Naive thymus-derived CD4-positive, alpha-beta T cell (primary cell): ENCODE measurements around the gene CEP250. TPM values are rescaled to one million over a fixed set of nuclear protein-coding genes. Genes with fewer than 3 reads are reported as not detected.

Source experiments
- ATAC-seq: fragments of 150-1000 bp; cut with Tn5 transposase; 2 replicates; pipeline ENCODE4 v1.10.0; 2021; ENCODE audit warnings: mild to moderate bottlenecking, moderate library complexity
- CTCF ChIA-PET: fragments of 350-600 bp; sonication (Branson Sonifier 250); formaldehyde crosslinking; loops from one replicate; lab custom pipeline; 2021; ENCODE audit warnings: antibody characterized with exemption; lab: Charles Lee
- POLR2A ChIA-PET: fragments of 350-600 bp; sonication (Branson Sonifier 250); formaldehyde crosslinking; loops from one replicate; lab custom pipeline; 2021; ENCODE audit warnings: antibody characterized with exemption, inconsistent platforms; lab: Charles Lee
- DNase-seq, 9 donors: peaks; one replicate each; pipeline versions ENCODE4 v3.0.0 to v3.0.0-alpha.2; 2020 to 2022; ENCODE audit warnings: mixed read lengths in 1 of 9
- H3K27ac ChIP-seq: one replicate; pipeline ENCODE4 v1.7.0; 2013; ENCODE audit warnings: mild to moderate bottlenecking, low read depth, low read length, moderate library complexity
- H3K27me3 ChIP-seq, 2 donors: one replicate each; pipeline ENCODE4 v1.7.0; 2013; ENCODE audit warnings: low read length in 2 of 2, mild to moderate bottlenecking in 2 of 2, moderate library complexity in 2 of 2; ENCODE audit not compliant: control insufficient read depth in 2 of 2, insufficient read depth in 2 of 2
- H3K36me3 ChIP-seq, 3 experiments: 1 replicate in 2 of 3; 2 replicates in 1 of 3; pipeline ENCODE4 v1.7.0; 2013; ENCODE audit warnings: low read length in 3 of 3, mild to moderate bottlenecking in 3 of 3, moderate library complexity in 1 of 3; ENCODE audit not compliant: insufficient read depth in 3 of 3, control insufficient read depth in 2 of 3
- H3K4me1 ChIP-seq, 2 donors: one replicate each; pipeline ENCODE4 v1.7.0; 2013; ENCODE audit warnings: low read length in 2 of 2, mild to moderate bottlenecking in 2 of 2, moderate library complexity in 1 of 2; ENCODE audit not compliant: control insufficient read depth in 2 of 2, insufficient read depth in 2 of 2
- H3K4me3 ChIP-seq: 2 replicates; pipeline ENCODE4 v1.7.0; 2013; ENCODE audit warnings: mild to moderate bottlenecking, low read length
- H3K9me3 ChIP-seq, 3 experiments: 1 replicate in 2 of 3; 2 replicates in 1 of 3; pipeline ENCODE4 v1.7.0; 2013; ENCODE audit warnings: low read length in 3 of 3; ENCODE audit not compliant: control insufficient read depth in 2 of 3
- H3K27ac Mint-ChIP-seq, 9 donors: one replicate each; pipeline ENCODE4 v1.8.0; 2020 to 2022; ENCODE audit warnings: mixed read lengths in 9 of 9, mild to moderate bottlenecking in 8 of 9, moderate library complexity in 5 of 9, inconsistent platforms in 2 of 9
- H3K27me3 Mint-ChIP-seq, 5 donors: one replicate each; pipeline ENCODE4 v1.8.0; 2021 to 2022; ENCODE audit warnings: mixed read lengths in 5 of 5, mild to moderate bottlenecking in 1 of 5
- H3K36me3 Mint-ChIP-seq, 5 donors: one replicate each; pipeline ENCODE4 v1.8.0; 2020 to 2022; ENCODE audit warnings: mixed read lengths in 5 of 5, mild to moderate bottlenecking in 3 of 5, inconsistent platforms in 1 of 5
- H3K4me1 Mint-ChIP-seq, 7 donors: one replicate each; pipeline ENCODE4 v1.8.0; 2020 to 2022; ENCODE audit warnings: mixed read lengths in 7 of 7, mild to moderate bottlenecking in 3 of 7, inconsistent platforms in 1 of 7
- H3K4me3 Mint-ChIP-seq, 10 donors: one replicate each; pipeline ENCODE4 v1.8.0; 2020 to 2022; ENCODE audit warnings: mild to moderate bottlenecking in 10 of 10, mixed read lengths in 10 of 10, moderate library complexity in 6 of 10, inconsistent platforms in 2 of 10
- H3K9me3 Mint-ChIP-seq, 11 donors: one replicate each; pipeline ENCODE4 v1.8.0; 2020 to 2022; ENCODE audit warnings: mixed read lengths in 11 of 11, mild to moderate bottlenecking in 4 of 11, inconsistent platforms in 1 of 11, moderate library complexity in 1 of 11
- intact Hi-C, 2 donors: fragments of 100-400 bp; cut with micrococcal nuclease; formaldehyde crosslinking; loops; one replicate each; pipeline ENCODE4 v1.15.1; 2023
- polyA plus RNA-seq, 2 donors: library from polyadenylated mRNA; unstranded; fragments of 300-500 nt; fragmentation: Illumina TruSeq; gene quantifications; one replicate each; pipeline ENCODE4 v1.2.3, GENCODE V29; 2021
- total RNA-seq, 6 experiments: library from RNA in 5 of 6; stranded (reverse) in 5 of 6; gene quantifications; 1 replicate in 5 of 6; 2 replicates in 1 of 6; pipeline ENCODE4 v1.2.3 and lab custom pipeline; 2021 to 2026

Gene CEP250
- total and polyA plus RNA-seq, 7 experiments from 2014 or later: 7.7 to 75.0 (median 50.2) TPM

DNA sequence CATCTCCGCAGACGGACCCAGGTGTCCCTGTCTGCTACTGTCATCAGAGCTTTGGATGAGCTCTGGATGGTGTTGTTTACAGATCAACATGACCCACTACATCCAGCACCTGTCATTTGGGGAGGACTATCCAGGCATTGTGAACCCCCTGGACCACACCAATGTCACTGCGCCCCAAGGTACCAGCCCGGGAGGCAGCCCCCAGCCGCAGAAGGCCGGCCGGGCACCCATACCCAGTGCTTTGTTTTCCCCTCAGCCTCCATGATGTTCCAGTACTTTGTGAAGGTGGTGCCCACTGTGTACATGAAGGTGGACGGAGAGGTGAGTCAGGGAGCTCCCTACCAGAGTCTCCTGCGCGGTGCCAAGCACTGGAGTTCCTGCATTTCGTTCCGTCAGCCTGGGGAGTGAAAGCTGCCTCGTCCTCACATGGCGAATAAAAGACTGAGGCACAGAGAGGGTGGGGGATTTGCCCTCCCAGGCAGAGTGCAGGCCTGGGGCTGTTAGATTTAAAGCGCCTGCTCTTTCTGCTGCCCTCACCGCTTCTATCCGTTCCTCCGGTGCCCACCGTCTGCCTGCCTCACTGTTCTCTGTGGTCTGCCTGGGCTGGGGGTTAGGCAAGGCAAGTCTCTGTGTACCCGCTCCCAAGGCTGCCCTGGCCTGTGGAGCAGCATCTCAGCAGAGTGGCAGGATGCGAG is 100.7 kb downstream of the CEP250 start:
- Histone ChIP-seq H3K36me3 (peaks cover 0 to 74% (median 0%) of the 10 kb centered on the region in 3 experiments), H3K27ac (no peak overlapping the region), H3K4me3 (no peak overlapping the region), H3K4me1 (no peaks in the 10 kb centered on the region), H3K27me3 (no peaks in the 10 kb centered on the region), H3K9me3 (no peaks in the 10 kb centered on the region)
- no peak overlapping the region for H3K27ac Mint-ChIP-seq
- CTCF ChIA-PET: no interaction called here
- DNase-seq: no peak
- ATAC-seq: no peak
- POLR2A ChIA-PET: no interaction called here
- H3K36me3 Mint-ChIP-seq: peaks cover 0 to 27% (median 12%) of the 10 kb centered on the region in 5 donors
- H3K9me3 Mint-ChIP-seq: no peaks in the 10 kb centered on the region
- intact Hi-C loops: no loop called here
- no peaks in the 10 kb centered on the region for H3K27me3 Mint-ChIP-seq
- H3K4me1 Mint-ChIP-seq: no peaks in the 10 kb centered on the region
- H3K4me3 Mint-ChIP-seq: no peak overlapping the region

DNA sequence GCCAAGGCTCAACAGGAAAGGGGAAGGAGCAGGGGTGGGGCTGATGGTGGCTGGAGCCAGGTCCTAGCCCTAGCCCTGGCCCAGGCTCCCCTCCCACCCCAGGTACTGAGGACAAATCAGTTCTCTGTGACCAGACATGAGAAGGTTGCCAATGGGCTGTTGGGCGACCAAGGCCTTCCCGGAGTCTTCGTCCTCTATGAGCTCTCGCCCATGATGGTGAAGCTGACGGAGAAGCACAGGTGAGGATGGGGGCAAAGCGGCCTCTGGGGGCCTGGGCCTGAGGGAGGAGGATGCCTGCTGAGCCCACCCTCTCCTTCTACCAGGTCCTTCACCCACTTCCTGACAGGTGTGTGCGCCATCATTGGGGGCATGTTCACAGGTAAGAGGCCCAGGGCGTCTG is 101.5 kb downstream of the CEP250 start:
- CTCF ChIA-PET: no interaction called here
- Mint-ChIP-seq H3K4me3 (no peak overlapping the region), H3K36me3 (peaks cover 0 to 27% (median 12%) of the 10 kb centered on the region in 5 donors), H3K9me3 (no peaks in the 10 kb centered on the region), H3K27ac (no peak overlapping the region), H3K4me1 (no peaks in the 10 kb centered on the region), H3K27me3 (no peaks in the 10 kb centered on the region)
- intact Hi-C loops: no loop called here
- Histone ChIP-seq H3K4me1 (no peaks in the 10 kb centered on the region), H3K9me3 (no peaks in the 10 kb centered on the region), H3K27ac (no peak overlapping the region), H3K4me3 (no peak overlapping the region), H3K27me3 (no peaks in the 10 kb centered on the region), H3K36me3 (peaks cover 0 to 66% (median 0%) of the 10 kb centered on the region in 3 experiments)
- DNase-seq (no peak), ATAC-seq (no peak)
- POLR2A ChIA-PET: no interaction called here

DNA sequence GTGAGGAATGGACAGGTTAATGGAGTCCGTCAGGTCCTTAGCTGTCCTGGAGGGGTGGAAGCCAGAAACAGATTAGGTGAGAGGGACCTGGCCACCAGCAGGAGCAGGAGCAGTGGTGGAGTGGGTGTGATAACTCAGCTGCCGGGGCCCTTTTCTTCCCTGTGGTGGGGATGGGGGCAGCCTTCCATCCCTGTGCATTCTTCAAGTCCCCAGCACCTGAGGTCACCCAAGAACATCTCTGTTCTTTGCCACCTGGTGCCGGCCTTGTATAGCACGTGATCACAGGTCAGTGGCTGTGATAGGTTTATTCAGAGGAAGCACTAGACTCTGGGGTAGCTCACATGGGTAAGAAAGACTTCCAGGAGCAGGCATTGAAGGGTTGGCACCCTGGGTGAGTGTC is 103.1 kb downstream of the CEP250 start:
- H3K4me3 Mint-ChIP-seq: no peak overlapping the region
- intact Hi-C loops: no loop called here
- no peak for DNase-seq

DNA sequence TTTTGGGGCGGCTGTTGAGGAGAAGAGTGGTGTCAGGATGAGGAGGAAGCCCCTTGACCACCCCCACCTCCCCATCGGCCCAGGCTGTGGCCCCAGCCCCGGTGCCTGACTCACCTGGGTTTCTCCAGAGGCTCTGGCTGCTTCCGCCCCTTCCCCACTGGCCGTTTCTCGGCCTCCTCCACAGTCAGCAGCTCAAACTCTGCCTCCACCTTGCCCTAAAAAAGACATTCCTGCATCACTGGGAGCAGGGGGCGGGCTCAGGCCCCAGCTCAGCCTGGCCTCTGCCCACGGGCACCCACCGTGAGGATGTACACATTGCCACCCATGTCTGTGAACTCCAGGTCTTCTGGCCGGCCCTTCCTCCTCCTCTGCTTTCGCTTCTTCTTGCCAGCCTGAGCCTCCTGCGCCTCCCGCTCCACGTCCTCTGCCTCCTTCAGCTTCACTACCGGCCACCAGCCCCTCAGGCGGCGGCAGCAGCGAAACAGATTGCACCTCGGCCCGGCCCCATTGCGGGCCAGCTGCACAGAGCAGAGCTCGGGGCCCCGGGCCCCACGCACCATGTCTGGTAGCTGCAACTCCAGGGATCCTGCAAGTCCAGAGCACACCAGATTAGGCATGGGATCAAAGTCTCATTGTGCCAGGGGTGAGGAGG is 103.8 kb downstream of the CEP250 start:
- Histone ChIP-seq H3K27ac (no peak overlapping the region), H3K36me3 (peaks cover 0 to 48% (median 0%) of the 10 kb centered on the region in 3 experiments), H3K9me3 (no peaks in the 10 kb centered on the region), H3K4me1 (no peaks in the 10 kb centered on the region), H3K4me3 (no peak overlapping the region), H3K27me3 (no peaks in the 10 kb centered on the region)
- Mint-ChIP-seq H3K36me3 (peaks cover 0 to 27% (median 12%) of the 10 kb centered on the region in 5 donors), H3K4me3 (no peak overlapping the region), H3K27ac (no peak overlapping the region), H3K27me3 (no peaks in the 10 kb centered on the region), H3K9me3 (no peaks in the 10 kb centered on the region), H3K4me1 (no peaks in the 10 kb centered on the region)
- no peak for ATAC-seq
- CTCF ChIA-PET: no interaction called here
- intact Hi-C loops: no loop called here
- POLR2A ChIA-PET: no interaction called here
- no peak for DNase-seq

More for the DNA sequence above, 103.1 kb downstream of the CEP250 start:
- H3K36me3 Mint-ChIP-seq: peaks cover 0 to 27% (median 12%) of the 10 kb centered on the region in 5 donors
- no peaks in the 10 kb centered on the region for H3K4me1 ChIP-seq
- ChIA-PET POLR2A (no interaction called here), CTCF (no interaction called here)
- no peaks in the 10 kb centered on the region for H3K9me3 Mint-ChIP-seq
- H3K27ac Mint-ChIP-seq: peak overlapping the region in 1 of 9 donors; percentile 69
- peaks cover 0 to 55% (median 0%) of the 10 kb centered on the region in 3 experiments for H3K36me3 ChIP-seq
- H3K27me3 ChIP-seq: no peaks in the 10 kb centered on the region
- ATAC-seq: no peak
- no peaks in the 10 kb centered on the region for H3K27me3 Mint-ChIP-seq
- no peaks in the 10 kb centered on the region for H3K9me3 ChIP-seq
- no peaks in the 10 kb centered on the region for H3K4me1 Mint-ChIP-seq
- no peak overlapping the region for H3K27ac ChIP-seq
- H3K4me3 ChIP-seq: no peak overlapping the region

DNA sequence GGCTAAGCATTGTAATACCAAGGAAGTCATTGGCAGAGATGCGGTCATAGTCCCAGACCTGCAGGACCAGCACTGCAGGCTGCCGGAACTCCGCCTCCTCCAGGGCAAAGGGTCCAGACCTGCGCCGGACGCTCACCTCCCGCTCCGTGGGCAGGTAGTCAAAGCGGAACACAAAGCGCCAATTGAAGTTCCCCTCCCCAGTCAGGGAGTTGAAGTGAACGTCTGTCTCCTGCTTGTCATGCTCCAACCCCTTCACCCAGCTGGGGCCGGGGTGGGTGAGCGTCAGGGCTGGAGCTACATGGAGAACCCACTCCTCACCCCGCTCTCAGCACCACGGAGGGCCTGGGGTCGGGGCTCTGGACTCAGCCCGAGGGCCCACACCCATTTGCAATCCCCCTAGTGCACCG is 104.7 kb downstream of the CEP250 start:
- ATAC-seq (no peak), DNase-seq (no peak)
- H3K27me3 Mint-ChIP-seq: no peaks in the 10 kb centered on the region
- CTCF ChIA-PET: interaction anchor here (0.6 kb wide), 1 partner anchor 1435 kb away, joined by 3 read pairs; no protein-coding TSS in a partner anchor
- peaks cover 0 to 19% (median 2%) of the 10 kb centered on the region in 5 donors for H3K36me3 Mint-ChIP-seq
- Histone ChIP-seq H3K27ac (no peak overlapping the region), H3K4me1 (no peaks in the 10 kb centered on the region), H3K27me3 (no peaks in the 10 kb centered on the region), H3K4me3 (no peak overlapping the region), H3K9me3 (no peaks in the 10 kb centered on the region), H3K36me3 (peaks cover 0 to 38% (median 0%) of the 10 kb centered on the region in 3 experiments)
- H3K27ac Mint-ChIP-seq: peak overlapping the region in 1 of 9 donors; percentile 5
- no peaks in the 10 kb centered on the region for H3K4me1 Mint-ChIP-seq
- intact Hi-C loops: no loop called here
- H3K4me3 Mint-ChIP-seq: no peak overlapping the region
- no peaks in the 10 kb centered on the region for H3K9me3 Mint-ChIP-seq
- POLR2A ChIA-PET: no interaction called here

DNA sequence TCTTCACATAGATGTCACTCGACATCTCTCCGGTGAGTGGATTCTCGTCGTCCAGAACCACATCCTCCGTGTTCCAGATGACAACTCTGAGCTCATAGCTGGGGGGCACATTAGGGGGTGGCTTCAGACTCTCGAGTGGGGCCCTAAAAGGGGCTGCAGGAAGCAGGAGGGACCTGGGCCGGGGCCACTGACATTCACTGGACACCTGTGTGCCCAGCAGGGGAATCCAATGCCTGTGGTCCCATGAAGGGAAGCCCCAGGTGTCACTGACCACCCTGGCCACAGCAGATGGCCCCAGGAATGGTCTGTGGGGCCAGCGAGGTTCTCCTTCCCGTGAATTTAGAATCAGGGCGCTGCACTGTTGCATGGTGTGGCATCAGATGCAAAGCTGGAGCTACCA is 105.1 kb downstream of the CEP250 start:
- DNase-seq: no peak
- CTCF ChIA-PET: interaction anchor here (0.6 kb wide), 1 partner anchor 1434 kb away, joined by 3 read pairs; no protein-coding TSS in a partner anchor
- Histone ChIP-seq H3K36me3 (peaks cover 0 to 35% (median 0%) of the 10 kb centered on the region in 3 experiments), H3K9me3 (no peaks in the 10 kb centered on the region), H3K4me3 (no peak overlapping the region), H3K27me3 (no peaks in the 10 kb centered on the region), H3K27ac (no peak overlapping the region), H3K4me1 (no peaks in the 10 kb centered on the region)
- POLR2A ChIA-PET: no interaction called here
- no peaks in the 10 kb centered on the region for H3K4me1 Mint-ChIP-seq
- intact Hi-C loops: no loop called here
- no peaks in the 10 kb centered on the region for H3K27me3 Mint-ChIP-seq
- ATAC-seq: no peak
- peaks cover 0 to 17% (median 0%) of the 10 kb centered on the region in 5 donors for H3K36me3 Mint-ChIP-seq
- no peak overlapping the region for H3K4me3 Mint-ChIP-seq
- no peaks in the 10 kb centered on the region for H3K9me3 Mint-ChIP-seq
- H3K27ac Mint-ChIP-seq: no peak overlapping the region
